WI38 (cell line): ENCODE measurements around the gene MALAT1.
A peak's percentile ranks its signal among the peaks of the same experiment; 100 is the strongest.

Experiments used
- H3K4me3 ChIP-seq: 2 replicates; pipeline ENCODE4 v1.5.1; 2011; ENCODE audit warnings: low read depth, mild to moderate bottlenecking, control low read depth, low read length
- CTCF ChIP-seq: IDR thresholded peaks from 2 replicates; pipeline ENCODE4 v1.5.1; 2012; ENCODE audit warnings: low read depth, mild to moderate bottlenecking, control low read depth, low read length

Gene MALAT1

DNA sequence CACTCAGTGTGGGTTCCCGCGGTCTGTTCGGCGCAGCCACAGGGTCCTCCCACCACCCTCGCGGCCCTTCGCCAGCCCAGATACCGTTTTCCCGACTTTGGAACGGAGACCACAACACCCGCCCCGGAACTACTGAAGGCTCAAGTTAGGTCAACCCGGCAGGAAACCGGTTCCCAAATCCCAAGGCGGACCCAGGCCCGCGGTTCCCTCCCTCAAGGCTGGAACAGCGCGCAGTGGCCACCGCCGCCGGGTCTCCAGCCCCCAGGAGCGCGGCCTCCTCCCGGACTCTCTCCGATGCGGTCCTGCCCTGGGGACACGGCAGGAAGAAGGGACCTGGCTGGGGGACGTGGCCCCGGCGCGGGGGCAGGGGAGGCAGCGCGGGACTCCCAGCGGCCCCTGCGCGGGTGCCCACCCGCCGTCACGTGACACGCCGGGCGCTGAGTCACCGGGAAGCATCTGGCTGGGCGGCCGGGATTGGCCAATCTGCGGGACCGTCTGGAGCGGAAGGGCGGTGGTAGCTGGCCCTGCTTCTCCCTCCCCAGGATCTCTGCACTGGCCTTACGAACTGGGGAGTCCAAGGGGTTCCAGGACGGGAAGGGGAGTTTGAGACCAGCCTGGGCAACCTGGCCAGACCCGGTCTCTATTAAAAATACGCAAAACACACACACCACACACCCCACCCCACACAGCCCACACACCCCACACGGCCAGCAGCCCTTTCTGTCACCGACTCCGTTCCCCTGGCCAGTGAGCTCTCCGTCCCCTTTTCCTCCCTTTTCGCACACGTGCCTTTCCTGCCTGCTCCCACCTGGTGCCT, 21.5 kb upstream of the MALAT1 start:
- peak overlapping the region; percentile 82 for H3K4me3 ChIP-seq
- TF ChIP-seq CTCF = no peak

DNA sequence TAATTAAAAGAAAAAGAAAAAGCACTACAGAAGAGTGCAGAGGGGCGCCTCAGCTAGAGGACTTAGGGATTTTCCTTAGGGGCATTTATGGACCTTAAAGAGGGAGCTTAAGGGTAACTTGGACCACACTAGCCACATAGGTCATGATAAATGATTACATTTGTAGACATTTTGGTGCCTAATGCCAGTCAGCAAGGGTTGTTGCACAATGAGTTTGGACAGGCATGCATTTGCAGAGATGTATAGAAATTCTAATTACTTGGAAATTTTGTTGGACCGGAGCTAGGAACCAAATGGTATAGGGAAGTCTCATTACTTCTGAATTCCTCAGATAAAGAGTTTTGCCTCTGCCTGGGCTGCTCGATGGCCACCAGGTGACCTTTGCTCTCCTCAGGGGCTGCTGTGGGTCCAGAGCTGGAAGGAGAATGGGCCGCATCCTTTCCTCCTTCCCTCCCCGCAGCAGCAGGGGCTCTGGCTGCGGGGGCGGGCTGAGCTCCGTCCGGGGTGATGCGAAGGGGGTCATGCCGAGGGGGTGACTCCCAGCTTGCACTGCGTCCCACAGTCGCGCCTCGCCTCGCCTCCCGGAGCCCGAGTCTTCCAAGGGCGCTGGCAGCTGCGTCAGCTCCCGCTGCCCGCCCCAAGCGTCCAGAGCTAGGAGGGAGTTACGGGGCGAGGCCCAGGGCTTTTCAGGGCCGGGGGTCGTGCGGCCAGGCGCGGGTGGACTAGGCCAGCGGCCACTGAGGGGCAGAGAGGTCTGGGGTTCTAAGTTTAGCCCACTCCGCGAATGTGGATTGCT, 20.3 kb upstream of the MALAT1 start:
- no peak for TF ChIP-seq CTCF
- peak overlapping the region; percentile 43 for H3K4me3 ChIP-seq

- peak; percentile 41; the same call in 1 of the 2 replicates for TF ChIP-seq CTCF
- peak overlapping the region; percentile 43 for H3K4me3 ChIP-seq
These were observed 19.4 kb upstream of the MALAT1 start for GRCh38 chr11:65479184-65480145.

GRCh38 chr11:65482306-65482850, 16.5 kb upstream of the MALAT1 start:
- no peak for TF ChIP-seq CTCF
- H3K4me3 ChIP-seq = no peak overlapping the region

- TF ChIP-seq CTCF = no peak
- H3K4me3 ChIP-seq = no peak overlapping the region
These were observed 13.0 kb upstream of the MALAT1 start for GRCh38 chr11:65485920-65486219.

- no peak for TF ChIP-seq CTCF
- H3K4me3 ChIP-seq = no peak overlapping the region
These were observed 12.0 kb upstream of the MALAT1 start for GRCh38 chr11:65486570-65487466.
